ENCODE data around the gene DLD.
"Not testable (repeated sequence)": the region's sequence is repeated elsewhere in the genome, so short reads cannot be mapped to it uniquely, and the experiment has no call there.

DLD gene

GRCh38 chr7:107946451-107946850, 55.5 kb downstream of the DLD start:
- no peak for DNase-seq

- no peak for DNase-seq
Measured at GRCh38 chr7:107946881-107947280, 55.9 kb downstream of the DLD start.

- no peak for DNase-seq
Measured at GRCh38 chr7:107948645-107949442, 57.9 kb downstream of the DLD start.

- DNase-seq, result no peak
Measured at GRCh38 chr7:107949443-107949935, 58.5 kb downstream of the DLD start.

- no peak for DNase-seq
Measured at GRCh38 chr7:107951172-107951787, 60.3 kb downstream of the DLD start.

GRCh38 chr7:107951896-107952295, 60.9 kb downstream of the DLD start:
- no peak for DNase-seq

- DNase-seq, result no peak
Measured at GRCh38 chr7:107953265-107953923, 62.4 kb downstream of the DLD start.

GRCh38 chr7:107953924-107954303, 62.9 kb downstream of the DLD start:
- DNase-seq, result no peak

- DNase-seq, result no peak
Measured at GRCh38 chr7:107955394-107955793, 64.4 kb downstream of the DLD start.

- not testable (repeated sequence) for DNase-seq
Measured at GRCh38 chr7:107956950-107957349, 66.0 kb downstream of the DLD start.

GRCh38 chr7:107957436-107957835, 66.5 kb downstream of the DLD start:
- no peak for DNase-seq

GRCh38 chr7:107958764-107959526, 68.0 kb downstream of the DLD start:
- DNase-seq, result no peak

GRCh38 chr7:107959527-107959898, 68.5 kb downstream of the DLD start:
- DNase-seq, result no peak

- DNase-seq, result no peak
Measured at GRCh38 chr7:107960272-107960671, 69.3 kb downstream of the DLD start.

- no peak for DNase-seq
Measured at GRCh38 chr7:107961405-107961804, 70.4 kb downstream of the DLD start.

GRCh38 chr7:107962817-107963216, 71.8 kb downstream of the DLD start:
- DNase-seq, result no peak

- no peak for DNase-seq
Measured at GRCh38 chr7:107964510-107964909, 73.5 kb downstream of the DLD start.

GRCh38 chr7:107966711-107967110, 75.7 kb downstream of the DLD start:
- DNase-seq, result no peak

- no peak for DNase-seq
Measured at GRCh38 chr7:107967420-107967819, 76.4 kb downstream of the DLD start.

- no peak for DNase-seq
Measured at GRCh38 chr7:107968449-107968848, 77.5 kb downstream of the DLD start.

GRCh38 chr7:107969856-107970255, 78.9 kb downstream of the DLD start:
- no peak for DNase-seq

All from activated CD8-positive, alpha-beta memory T cell treated with anti-CD3 and anti-CD28 coated beads, Interleukin-2, amount 50 U/mL, for 48 hours (primary cell).